Measurements from ENCODE around the gene CDKL4.

GRCh38 chr2:39246382-39246980, 2.7 kb upstream of the CDKL4 start:
- TF ChIP-seq CTCF (conservative IDR thresholded peaks at IDR 0.05) (no peak), EZH2 (IDR thresholded peaks at IDR 0.05; ENCODE audit: low read depth) (no peak)
